ENCODE results near the gene DOP1A.
"Not testable (repeated sequence)": the region's sequence is repeated elsewhere in the genome, so short reads cannot be mapped to it uniquely, and the experiment has no call there.

The DOP1A gene

GRCh38 chr6:83185096-83185495, 117.6 kb downstream of the DOP1A start:
- H3K9me3 ChIP-seq (ENCODE audit: severe bottlenecking), result no peaks in the 10 kb centered on the region
- no peak overlapping the region for H3K27ac ChIP-seq
- H3K27me3 ChIP-seq (ENCODE audit: insufficient read depth, low read depth, severe bottlenecking), result no peaks in the 10 kb centered on the region
- DNase-seq, result no peak
- TF ChIP-seq, protein P1, sequence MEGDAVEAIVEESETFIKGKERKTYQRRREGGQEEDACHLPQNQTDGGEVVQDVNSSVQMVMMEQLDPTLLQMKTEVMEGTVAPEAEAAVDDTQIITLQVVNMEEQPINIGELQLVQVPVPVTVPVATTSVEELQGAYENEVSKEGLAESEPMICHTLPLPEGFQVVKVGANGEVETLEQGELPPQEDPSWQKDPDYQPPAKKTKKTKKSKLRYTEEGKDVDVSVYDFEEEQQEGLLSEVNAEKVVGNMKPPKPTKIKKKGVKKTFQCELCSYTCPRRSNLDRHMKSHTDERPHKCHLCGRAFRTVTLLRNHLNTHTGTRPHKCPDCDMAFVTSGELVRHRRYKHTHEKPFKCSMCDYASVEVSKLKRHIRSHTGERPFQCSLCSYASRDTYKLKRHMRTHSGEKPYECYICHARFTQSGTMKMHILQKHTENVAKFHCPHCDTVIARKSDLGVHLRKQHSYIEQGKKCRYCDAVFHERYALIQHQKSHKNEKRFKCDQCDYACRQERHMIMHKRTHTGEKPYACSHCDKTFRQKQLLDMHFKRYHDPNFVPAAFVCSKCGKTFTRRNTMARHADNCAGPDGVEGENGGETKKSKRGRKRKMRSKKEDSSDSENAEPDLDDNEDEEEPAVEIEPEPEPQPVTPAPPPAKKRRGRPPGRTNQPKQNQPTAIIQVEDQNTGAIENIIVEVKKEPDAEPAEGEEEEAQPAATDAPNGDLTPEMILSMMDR (IDR thresholded peaks at IDR 0.05; ENCODE audit: low read depth, low read length), result no peak
- peaks cover 56% of the 10 kb centered on the region for H3K36me3 ChIP-seq
- no peak overlapping the region for H3K4me3 ChIP-seq (ENCODE audit: low read depth, low read length)

DNA sequence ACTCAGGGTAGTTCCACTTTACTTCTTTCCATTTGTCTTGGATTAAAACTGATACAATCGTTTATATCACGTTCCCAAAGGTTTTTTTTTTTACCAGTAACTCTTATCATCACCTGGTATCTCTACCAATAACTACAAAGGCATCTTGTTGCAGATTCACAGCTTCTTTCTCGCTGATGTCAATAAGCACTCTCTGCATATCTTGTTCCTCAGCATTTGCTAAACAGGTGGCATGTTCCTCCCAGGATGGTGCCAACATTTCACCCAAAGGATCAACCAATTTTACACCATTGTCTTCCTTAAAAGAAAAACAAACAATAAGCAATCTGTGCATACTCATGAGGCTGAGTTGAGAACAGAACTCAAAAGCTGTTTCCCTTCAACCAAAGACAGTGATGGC, 121.0 kb downstream of the DOP1A start:
- Histone ChIP-seq H3K36me3 (peaks cover 53% of the 10 kb centered on the region), H3K4me3 (ENCODE audit: low read depth, low read length) (no peak overlapping the region), H3K27me3 (ENCODE audit: insufficient read depth, low read depth, severe bottlenecking) (no peaks in the 10 kb centered on the region), H3K27ac (no peak overlapping the region), H3K9me3 (ENCODE audit: severe bottlenecking) (no peaks in the 10 kb centered on the region)
- TF ChIP-seq, protein P1 (IDR thresholded peaks at IDR 0.05; ENCODE audit: low read depth, low read length), result no peak
- no peak for DNase-seq

GRCh38 chr6:83190626-83191025, 123.2 kb downstream of the DOP1A start:
- Histone ChIP-seq H3K27me3 (ENCODE audit: insufficient read depth, low read depth, severe bottlenecking) (no peaks in the 10 kb centered on the region), H3K27ac (no peak overlapping the region), H3K9me3 (ENCODE audit: severe bottlenecking) (no peaks in the 10 kb centered on the region), H3K36me3 (peaks cover 43% of the 10 kb centered on the region), H3K4me3 (ENCODE audit: low read depth, low read length) (no peak overlapping the region)
- TF ChIP-seq, protein P1 (IDR thresholded peaks at IDR 0.05; ENCODE audit: low read depth, low read length), result no peak
- no peak for DNase-seq

DNA sequence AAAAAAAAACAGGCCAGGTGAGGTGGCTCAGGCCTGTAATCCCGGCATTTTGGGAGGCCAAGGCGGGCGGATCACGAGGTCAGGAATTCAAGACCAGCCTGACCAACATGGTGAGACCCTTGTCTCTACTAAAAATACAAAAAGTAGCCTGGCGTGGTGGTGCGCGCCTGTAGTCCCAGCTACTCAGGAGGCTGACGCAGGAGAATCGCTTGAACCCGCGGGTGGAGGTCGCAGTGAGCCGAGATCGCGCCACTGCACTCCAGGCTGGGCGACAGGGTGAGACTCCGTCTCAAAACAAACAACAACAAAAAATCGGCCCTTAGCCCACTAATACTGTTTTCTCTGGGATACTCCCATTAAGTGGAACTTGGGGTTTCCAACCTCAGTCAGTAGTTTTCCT, 124.5 kb downstream of the DOP1A start:
- not testable (repeated sequence) for H3K9me3 ChIP-seq (ENCODE audit: severe bottlenecking); H3K27ac ChIP-seq; H3K27me3 ChIP-seq (ENCODE audit: insufficient read depth, low read depth, severe bottlenecking); DNase-seq
- Histone ChIP-seq H3K4me3 (ENCODE audit: low read depth, low read length) (peak overlapping the region; percentile 60), H3K36me3 (peaks cover 41% of the 10 kb centered on the region)

DNA sequence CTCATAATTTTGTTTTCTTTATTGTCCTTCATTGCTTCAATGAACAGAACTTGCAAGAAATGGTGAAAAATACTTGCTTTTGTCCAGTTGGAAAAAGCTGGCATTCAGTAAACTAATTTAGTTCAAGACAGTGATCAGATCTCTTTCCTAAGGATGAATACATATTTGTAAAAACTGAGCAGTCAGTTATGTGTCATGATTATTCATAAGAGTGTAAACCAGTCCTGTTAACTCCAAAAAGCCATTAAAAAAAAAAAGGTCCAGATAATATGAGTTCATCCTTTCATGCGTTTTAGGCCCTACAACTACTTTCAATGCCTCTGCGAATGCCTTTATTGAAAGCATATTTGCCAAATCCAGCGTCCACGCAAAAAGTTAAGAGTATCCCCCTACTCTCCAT, 125.0 kb downstream of the DOP1A start:
- peaks cover 36% of the 10 kb centered on the region for H3K36me3 ChIP-seq

DNA sequence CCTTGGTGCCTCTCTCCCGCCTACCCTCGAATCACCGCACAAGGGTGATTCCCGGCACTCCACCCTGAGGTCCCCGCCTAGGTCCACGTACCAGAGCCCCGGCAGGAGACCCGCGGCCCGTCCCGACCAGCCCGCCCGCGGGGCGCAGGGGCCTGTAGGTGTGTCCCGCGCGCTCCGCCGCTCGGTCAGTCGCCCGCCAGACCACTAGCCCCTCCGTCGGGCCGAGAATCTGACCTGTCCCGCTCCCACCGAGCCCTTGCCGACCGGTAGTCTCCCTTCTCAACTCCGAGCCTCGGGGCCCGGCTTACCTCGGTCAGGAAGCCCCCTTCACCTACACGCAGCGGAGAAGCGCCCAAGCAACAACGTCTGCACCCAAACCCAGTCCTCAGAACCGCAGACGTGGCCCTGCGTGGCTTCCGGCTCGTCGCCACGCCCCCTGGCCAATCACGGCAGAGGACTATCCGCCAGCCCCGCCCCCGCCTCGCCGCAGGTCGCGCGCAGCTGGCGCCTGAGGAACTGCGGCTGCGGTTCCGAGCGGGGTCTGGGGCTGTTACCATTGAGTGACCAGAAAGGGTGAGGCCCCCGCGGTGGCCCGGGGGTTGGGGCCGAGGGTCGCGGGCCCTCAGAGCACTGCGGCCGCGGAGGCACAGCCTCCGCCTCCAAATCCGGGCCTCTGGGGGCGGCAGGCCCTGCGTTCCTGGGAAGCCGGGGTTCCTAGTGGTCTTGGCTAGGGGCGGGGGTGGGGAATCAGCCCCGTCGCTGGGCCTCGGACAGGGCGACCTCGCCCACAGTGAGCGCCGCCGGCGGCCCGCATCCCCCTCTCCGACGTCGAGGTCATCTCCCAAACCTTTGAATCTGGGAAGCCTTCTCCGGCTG, 125.6 kb downstream of the DOP1A start, which contains the start of the genes PGM3 and RWDD2A:
PGM3 (minus strand) TSS at position 395 of the 876 bp plus-strand sequence. CDS start 2,253 bp downstream, outside the sequence.
RWDD2A (plus strand) TSS at position 487 of the 876 bp plus-strand sequence. CDS start 1,095 bp downstream, outside the sequence.
- Histone ChIP-seq H3K9me3 (ENCODE audit: severe bottlenecking) (no peaks in the 10 kb centered on the region), H3K4me3 (ENCODE audit: low read depth, low read length) (peak within 1 kb of the TSS; percentile 60), H3K27ac (peak within 1 kb of the TSS; percentile 77), H3K36me3 (peaks cover 38% of the 10 kb centered on the region), H3K27me3 (ENCODE audit: insufficient read depth, low read depth, severe bottlenecking) (no peaks in the 10 kb centered on the region)
- TF ChIP-seq, protein P1 (IDR thresholded peaks at IDR 0.05; ENCODE audit: low read depth, low read length), result no peak
- DNase-seq, result peak; percentile 89

More for the DNA sequence above, 125.0 kb downstream of the DOP1A start:
- H3K27me3 ChIP-seq (ENCODE audit: insufficient read depth, low read depth, severe bottlenecking), result no peaks in the 10 kb centered on the region
- H3K9me3 ChIP-seq (ENCODE audit: severe bottlenecking), result no peaks in the 10 kb centered on the region
- peak overlapping the region; percentile 77; the same call in 1 of the 2 replicates for H3K27ac ChIP-seq
- peak overlapping the region; percentile 60 for H3K4me3 ChIP-seq (ENCODE audit: low read depth, low read length)
- TF ChIP-seq, protein P1 (IDR thresholded peaks at IDR 0.05; ENCODE audit: low read depth, low read length), result no peak
- DNase-seq, result no peak

Data from WERI-Rb-1 (cell line).